ENCODE measurements around the gene SYTL3. TPM values are rescaled to one million over a fixed set of nuclear protein-coding genes. Genes with fewer than 3 reads are reported as not detected.

SYTL3 gene
- total RNA-seq, 2 donors from 2014 or later: 4.2 to 5.6 TPM

- no peak for DNase-seq (ENCODE audit: low spot score)
- Histone ChIP-seq H3K27me3 (no peaks in the 10 kb centered on the region), H3K9me3 (no peaks in the 10 kb centered on the region), H3K36me3 (no peaks in the 10 kb centered on the region), H3K4me3 (no peak overlapping the region), H3K27ac (no peak overlapping the region), H3K4me1 (peaks cover 0 to 18% of the 10 kb centered on the region in 2 donors)
- TF ChIP-seq, protein P1, sequence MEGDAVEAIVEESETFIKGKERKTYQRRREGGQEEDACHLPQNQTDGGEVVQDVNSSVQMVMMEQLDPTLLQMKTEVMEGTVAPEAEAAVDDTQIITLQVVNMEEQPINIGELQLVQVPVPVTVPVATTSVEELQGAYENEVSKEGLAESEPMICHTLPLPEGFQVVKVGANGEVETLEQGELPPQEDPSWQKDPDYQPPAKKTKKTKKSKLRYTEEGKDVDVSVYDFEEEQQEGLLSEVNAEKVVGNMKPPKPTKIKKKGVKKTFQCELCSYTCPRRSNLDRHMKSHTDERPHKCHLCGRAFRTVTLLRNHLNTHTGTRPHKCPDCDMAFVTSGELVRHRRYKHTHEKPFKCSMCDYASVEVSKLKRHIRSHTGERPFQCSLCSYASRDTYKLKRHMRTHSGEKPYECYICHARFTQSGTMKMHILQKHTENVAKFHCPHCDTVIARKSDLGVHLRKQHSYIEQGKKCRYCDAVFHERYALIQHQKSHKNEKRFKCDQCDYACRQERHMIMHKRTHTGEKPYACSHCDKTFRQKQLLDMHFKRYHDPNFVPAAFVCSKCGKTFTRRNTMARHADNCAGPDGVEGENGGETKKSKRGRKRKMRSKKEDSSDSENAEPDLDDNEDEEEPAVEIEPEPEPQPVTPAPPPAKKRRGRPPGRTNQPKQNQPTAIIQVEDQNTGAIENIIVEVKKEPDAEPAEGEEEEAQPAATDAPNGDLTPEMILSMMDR (IDR thresholded peaks at IDR 0.05): no peak
Observed at GRCh38 chr6:158754738-158755137, 104.9 kb downstream of the SYTL3 start.

- Histone ChIP-seq H3K4me3 (no peak overlapping the region), H3K9me3 (no peaks in the 10 kb centered on the region), H3K27ac (no peak overlapping the region), H3K27me3 (no peaks in the 10 kb centered on the region), H3K36me3 (no peaks in the 10 kb centered on the region), H3K4me1 (peaks cover 0 to 18% of the 10 kb centered on the region in 2 donors)
- DNase-seq (ENCODE audit: low spot score): no peak
- TF ChIP-seq, protein P1 (IDR thresholded peaks at IDR 0.05): no peak
Observed at GRCh38 chr6:158755636-158756035, 105.8 kb downstream of the SYTL3 start.

GRCh38 chr6:158756126-158756525 lies 106.3 kb downstream of the SYTL3 start:
- Histone ChIP-seq H3K9me3 (no peaks in the 10 kb centered on the region), H3K27me3 (no peaks in the 10 kb centered on the region), H3K36me3 (no peaks in the 10 kb centered on the region), H3K4me3 (no peak overlapping the region), H3K27ac (no peak overlapping the region), H3K4me1 (peaks cover 0 to 18% of the 10 kb centered on the region in 2 donors)
- TF ChIP-seq, protein P1 (IDR thresholded peaks at IDR 0.05): no peak
- no peak for DNase-seq (ENCODE audit: low spot score)

GRCh38 chr6:158756977-158757752 lies 107.3 kb downstream of the SYTL3 start:
- DNase-seq (ENCODE audit: low spot score): no peak
- TF ChIP-seq, protein P1 (IDR thresholded peaks at IDR 0.05): no peak
- H3K36me3 ChIP-seq: no peaks in the 10 kb centered on the region
- H3K27me3 ChIP-seq: no peaks in the 10 kb centered on the region
- no peak overlapping the region for H3K4me3 ChIP-seq
- H3K9me3 ChIP-seq: no peaks in the 10 kb centered on the region
- H3K27ac ChIP-seq: no peak overlapping the region
- peaks cover 0 to 18% of the 10 kb centered on the region in 2 donors for H3K4me1 ChIP-seq

- H3K36me3 ChIP-seq: no peaks in the 10 kb centered on the region
- H3K27me3 ChIP-seq: no peaks in the 10 kb centered on the region
- peaks cover 0 to 12% of the 10 kb centered on the region in 2 donors for H3K4me1 ChIP-seq
- H3K9me3 ChIP-seq: no peaks in the 10 kb centered on the region
- H3K4me3 ChIP-seq: no peak overlapping the region
- H3K27ac ChIP-seq: no peak overlapping the region
- TF ChIP-seq, protein P1 (IDR thresholded peaks at IDR 0.05): no peak
- no peak for DNase-seq (ENCODE audit: low spot score)
Observed at GRCh38 chr6:158757753-158758090, 107.9 kb downstream of the SYTL3 start.

GRCh38 chr6:158758451-158758860 lies 108.6 kb downstream of the SYTL3 start:
- no peaks in the 10 kb centered on the region for H3K27me3 ChIP-seq
- H3K4me1 ChIP-seq: peaks cover 0 to 17% of the 10 kb centered on the region in 2 donors
- H3K27ac ChIP-seq: no peak overlapping the region
- H3K36me3 ChIP-seq: no peaks in the 10 kb centered on the region
- no peaks in the 10 kb centered on the region for H3K9me3 ChIP-seq
- TF ChIP-seq, protein P1 (IDR thresholded peaks at IDR 0.05): no peak
- no peak overlapping the region for H3K4me3 ChIP-seq
- no peak for DNase-seq (ENCODE audit: low spot score)
